Tongue (tissue), 2 donors: ENCODE measurements around the gene TTLL5. TPM values are rescaled to one million over a fixed set of nuclear protein-coding genes. Genes with fewer than 3 reads are reported as not detected.
"Not testable (repeated sequence)": the region's sequence is repeated elsewhere in the genome, so short reads cannot be mapped to it uniquely, and the experiment has no call there.

ENCODE experiments used
- DNase-seq: peaks from one replicate; pipeline ENCODE4 v3.0.0-alpha.2; 2015
- total RNA-seq: library from RNA; depleted of rRNA; stranded (reverse); fragments of >200 nt; gene quantifications from one replicate; pipeline ENCODE4 v1.2.3, GENCODE V29; 2014

Gene TTLL5
- total RNA-seq, 1 donor from 2014 or later, result 33.7 TPM

- DNase-seq, result no peak
These were observed 252.1 kb downstream of the TTLL5 start for GRCh38 chr14:75913183-75913582.

GRCh38 chr14:75915045-75915444 lies 254.0 kb downstream of the TTLL5 start:
- no peak for DNase-seq

GRCh38 chr14:75917322-75917945 lies 256.4 kb downstream of the TTLL5 start:
- no peak for DNase-seq

- DNase-seq, result no peak
These were observed 256.9 kb downstream of the TTLL5 start for GRCh38 chr14:75917946-75918335.

- DNase-seq, result not testable (repeated sequence)
These were observed 259.4 kb downstream of the TTLL5 start for GRCh38 chr14:75920421-75920820.

GRCh38 chr14:75925141-75925840 lies 264.2 kb downstream of the TTLL5 start:
- DNase-seq, result not testable (repeated sequence)

GRCh38 chr14:75926431-75927115 lies 265.5 kb downstream of the TTLL5 start:
- no peak for DNase-seq

GRCh38 chr14:75927564-75928087 lies 266.6 kb downstream of the TTLL5 start:
- DNase-seq, result peak; percentile 59

- DNase-seq, result peak; percentile 72
These were observed 267.7 kb downstream of the TTLL5 start for GRCh38 chr14:75928690-75929181.

- DNase-seq, result no peak
These were observed 272.8 kb downstream of the TTLL5 start for GRCh38 chr14:75933712-75934296.

- DNase-seq, result peak; percentile 48
These were observed 274.1 kb downstream of the TTLL5 start for GRCh38 chr14:75934998-75935628.

- DNase-seq, result no peak
These were observed 278.2 kb downstream of the TTLL5 start for GRCh38 chr14:75939200-75939599.

GRCh38 chr14:75941030-75941429 lies 280.0 kb downstream of the TTLL5 start:
- peak; percentile 82 for DNase-seq

- DNase-seq, result no peak
These were observed 283.7 kb downstream of the TTLL5 start for GRCh38 chr14:75944607-75945241.

- DNase-seq, result no peak
These were observed 285.7 kb downstream of the TTLL5 start for GRCh38 chr14:75946785-75947184.

- DNase-seq, result no peak
These were observed 291.4 kb downstream of the TTLL5 start for GRCh38 chr14:75952489-75952888.

GRCh38 chr14:75959031-75959430 lies 298.0 kb downstream of the TTLL5 start:
- DNase-seq, result no peak

GRCh38 chr14:75960231-75960630 lies 299.2 kb downstream of the TTLL5 start:
- DNase-seq, result no peak

GRCh38 chr14:75961662-75962061 lies 300.6 kb downstream of the TTLL5 start:
- DNase-seq, result no peak

GRCh38 chr14:75967866-75968265 lies 306.8 kb downstream of the TTLL5 start:
- no peak for DNase-seq

GRCh38 chr14:75968456-75968855 lies 307.4 kb downstream of the TTLL5 start:
- no peak for DNase-seq

GRCh38 chr14:75969126-75969525 lies 308.1 kb downstream of the TTLL5 start:
- no peak for DNase-seq
